Cerebellar cortex (tissue), 1 donor: Measurements from ENCODE around the gene MAPK8.

Experiments
- DNase-seq: peaks from one replicate; pipeline ENCODE4 v3.0.0-alpha.2; 2015; ENCODE audit warnings: low spot score

MAPK8 gene

GRCh38 chr10:48463318-48464003, 157.0 kb downstream of the MAPK8 start:
- DNase-seq, result peak; percentile 11

GRCh38 chr10:48464121-48464870, 157.8 kb downstream of the MAPK8 start:
- no peak for DNase-seq

GRCh38 chr10:48464871-48465736, 158.6 kb downstream of the MAPK8 start:
- DNase-seq, result peak; percentile 46

- DNase-seq, result no peak
These were observed 159.5 kb downstream of the MAPK8 start for GRCh38 chr10:48465860-48466521.

GRCh38 chr10:48466611-48467240, 160.2 kb downstream of the MAPK8 start:
- no peak for DNase-seq

GRCh38 chr10:48467669-48468068, 161.2 kb downstream of the MAPK8 start:
- no peak for DNase-seq

- no peak for DNase-seq
These were observed 161.8 kb downstream of the MAPK8 start for GRCh38 chr10:48468130-48468790.

GRCh38 chr10:48468866-48469511, 162.5 kb downstream of the MAPK8 start:
- DNase-seq, result no peak

- DNase-seq, result no peak
These were observed 163.1 kb downstream of the MAPK8 start for GRCh38 chr10:48469516-48470020.

- DNase-seq, result no peak
These were observed 163.8 kb downstream of the MAPK8 start for GRCh38 chr10:48470115-48470892.

- DNase-seq, result no peak
These were observed 164.7 kb downstream of the MAPK8 start for GRCh38 chr10:48470893-48471805.

- DNase-seq, result no peak
These were observed 166.1 kb downstream of the MAPK8 start for GRCh38 chr10:48472501-48473069.

- DNase-seq, result no peak
These were observed 167.2 kb downstream of the MAPK8 start for GRCh38 chr10:48473704-48474103.

- DNase-seq, result no peak
These were observed 168.4 kb downstream of the MAPK8 start for GRCh38 chr10:48474765-48475365.

GRCh38 chr10:48475943-48476278, 169.4 kb downstream of the MAPK8 start:
- no peak for DNase-seq

- no peak for DNase-seq
These were observed 170.0 kb downstream of the MAPK8 start for GRCh38 chr10:48476279-48476982.

- no peak for DNase-seq
These were observed 170.7 kb downstream of the MAPK8 start for GRCh38 chr10:48477141-48477540.
